IPS-18a (cell line): ENCODE results near the gene DUSP16.
"Not testable (repeated sequence)": the region's sequence is repeated elsewhere in the genome, so short reads cannot be mapped to it uniquely, and the experiment has no call there.

Experiments
- H3K27ac ChIP-seq: one replicate; pipeline ENCODE4 v1.5.1; 2013; ENCODE audit warnings: low read length
- H3K27me3 ChIP-seq: one replicate; pipeline ENCODE4 v1.6.1; 2013; ENCODE audit warnings: mild to moderate bottlenecking, low read length; ENCODE audit not compliant: control insufficient read depth, insufficient read depth
- H3K36me3 ChIP-seq: one replicate; pipeline ENCODE4 v1.6.1; 2013; ENCODE audit warnings: low read depth, low read length; ENCODE audit not compliant: control insufficient read depth
- H3K4me1 ChIP-seq: one replicate; pipeline ENCODE4 v1.6.1; 2013; ENCODE audit warnings: low read depth, low read length; ENCODE audit not compliant: control insufficient read depth
- H3K4me3 ChIP-seq: one replicate; pipeline ENCODE4 v1.5.1; 2013; ENCODE audit warnings: low read length
- H3K9ac ChIP-seq: one replicate; pipeline ENCODE4 v1.6.1; 2013; ENCODE audit warnings: mild to moderate bottlenecking, low read length, moderate library complexity
- H3K9me3 ChIP-seq: one replicate; pipeline ENCODE4 v1.6.1; 2013; ENCODE audit warnings: low read depth, low read length; ENCODE audit not compliant: control insufficient read depth

DUSP16 gene

DNA sequence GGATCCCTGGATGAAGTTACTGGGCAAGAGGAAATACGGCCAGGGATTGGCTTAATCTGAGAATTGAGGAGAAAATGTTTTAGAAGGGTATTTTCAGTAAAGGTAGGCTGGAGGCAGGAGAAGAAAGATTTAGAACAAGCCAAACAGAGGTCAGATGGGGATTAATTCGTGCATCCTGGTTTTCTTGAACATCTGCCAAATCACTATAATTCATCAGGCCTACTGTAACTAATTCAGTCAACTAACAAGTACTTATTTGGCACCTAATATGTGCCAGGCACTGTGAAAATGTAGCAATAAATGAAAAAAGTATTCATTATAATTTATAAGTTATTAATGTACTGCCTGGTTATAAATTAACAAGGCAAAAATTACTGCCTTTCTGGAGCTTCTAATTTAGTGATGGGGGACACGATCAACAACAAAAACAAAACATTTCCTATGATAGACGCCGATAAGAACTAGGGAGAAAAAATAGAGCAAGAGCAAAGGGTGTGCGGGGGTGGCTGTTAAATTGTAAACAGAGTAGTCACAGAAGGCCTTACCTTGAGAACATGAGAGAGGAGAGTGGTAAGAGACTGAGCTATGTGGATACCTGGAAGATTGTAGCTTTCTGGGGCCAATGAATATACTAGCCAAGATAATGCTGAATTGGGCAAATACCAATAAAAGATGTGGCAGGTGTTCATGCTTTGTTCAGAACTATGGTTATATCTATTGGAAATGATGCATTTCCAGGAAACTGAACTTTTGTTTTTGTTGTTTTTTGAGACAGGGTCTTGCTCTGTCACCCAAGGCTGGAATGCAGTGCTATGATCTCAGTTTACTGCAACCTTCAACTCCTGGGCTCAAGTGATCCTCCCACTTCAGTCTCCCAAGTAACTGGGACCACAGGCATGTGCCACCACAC, 34.0 kb downstream of the DUSP16 start:
- Histone ChIP-seq H3K4me3 (no peak overlapping the region), H3K27ac (no peak overlapping the region), H3K9me3 (no peaks in the 10 kb centered on the region), H3K4me1 (peaks cover 15% of the 10 kb centered on the region), H3K36me3 (no peaks in the 10 kb centered on the region), H3K27me3 (no peaks in the 10 kb centered on the region), H3K9ac (no peak overlapping the region)

DNA sequence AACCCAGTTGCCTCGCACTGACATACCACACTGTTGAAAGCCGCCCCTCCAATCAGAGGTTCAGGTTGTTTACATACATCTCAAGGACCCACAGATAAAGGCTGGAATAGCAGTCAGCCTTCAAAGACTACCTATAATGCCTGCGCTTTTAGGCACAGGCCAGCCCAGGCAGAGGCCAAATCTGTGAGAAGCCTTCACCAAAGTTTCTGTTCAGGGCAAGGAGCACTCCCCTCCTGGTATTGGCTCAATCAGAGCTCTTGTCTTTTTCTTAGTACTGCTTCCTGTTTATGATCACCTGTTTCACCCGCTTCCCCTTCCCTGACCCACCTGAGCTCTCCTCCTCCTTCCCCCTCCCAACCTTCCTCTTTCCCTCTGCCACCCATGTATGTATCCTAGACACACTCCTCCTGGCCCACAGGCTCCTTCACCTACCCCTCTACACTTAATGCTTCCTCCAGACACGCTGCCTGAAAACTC, 34.8 kb downstream of the DUSP16 start:
- Histone ChIP-seq H3K9me3 (no peaks in the 10 kb centered on the region), H3K27me3 (no peaks in the 10 kb centered on the region), H3K27ac (no peak overlapping the region), H3K4me3 (no peak overlapping the region), H3K36me3 (no peaks in the 10 kb centered on the region), H3K9ac (no peak overlapping the region), H3K4me1 (peaks cover 15% of the 10 kb centered on the region)

DNA sequence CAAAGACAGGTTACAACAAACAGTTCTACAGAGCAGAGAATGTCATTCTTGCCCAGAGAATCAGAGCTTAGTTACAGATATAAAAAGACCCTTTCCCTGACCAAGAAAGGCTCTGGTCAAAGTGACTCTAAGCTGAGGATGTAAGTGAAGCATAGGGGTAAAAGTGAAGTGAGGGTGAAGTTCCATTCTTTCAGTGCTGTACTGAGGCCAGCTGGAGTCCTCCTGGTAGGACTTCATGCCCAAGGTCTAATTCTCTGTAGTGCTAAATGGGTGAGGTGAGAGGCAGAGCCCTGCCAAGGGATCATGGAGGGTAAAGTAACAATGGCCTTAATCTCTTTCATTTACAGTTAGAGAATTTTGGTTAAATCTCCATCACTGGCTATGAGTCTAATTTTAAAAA, 38.5 kb downstream of the DUSP16 start:
- Histone ChIP-seq H3K4me1 (peaks cover 32% of the 10 kb centered on the region), H3K9ac (no peak overlapping the region), H3K27me3 (no peaks in the 10 kb centered on the region), H3K4me3 (no peak overlapping the region), H3K9me3 (no peaks in the 10 kb centered on the region), H3K36me3 (peaks cover 6% of the 10 kb centered on the region), H3K27ac (no peak overlapping the region)

DNA sequence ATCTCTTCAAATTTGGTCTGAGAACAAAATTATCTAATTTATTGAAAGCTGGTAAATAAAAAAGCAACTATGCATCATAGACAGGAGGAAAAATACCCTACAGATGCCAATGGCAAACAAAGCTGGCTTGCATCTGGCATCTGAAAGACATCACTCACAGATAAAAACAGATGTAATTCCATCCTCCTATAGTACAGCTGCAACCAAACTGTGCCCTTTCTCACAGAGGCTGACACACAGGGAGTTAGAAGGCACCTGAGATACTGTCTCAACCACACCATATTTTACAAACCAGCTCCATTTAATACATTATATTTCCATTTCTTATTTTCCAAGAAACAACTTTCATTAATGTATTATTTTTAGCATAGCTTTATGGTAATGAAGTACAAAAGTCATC, 39.4 kb downstream of the DUSP16 start:
- no peaks in the 10 kb centered on the region for H3K27me3 ChIP-seq
- no peak overlapping the region for H3K4me3 ChIP-seq
- no peak overlapping the region for H3K27ac ChIP-seq
- no peaks in the 10 kb centered on the region for H3K9me3 ChIP-seq
- H3K9ac ChIP-seq = no peak overlapping the region
- H3K36me3 ChIP-seq = peaks cover 6% of the 10 kb centered on the region
- peaks cover 37% of the 10 kb centered on the region for H3K4me1 ChIP-seq

DNA sequence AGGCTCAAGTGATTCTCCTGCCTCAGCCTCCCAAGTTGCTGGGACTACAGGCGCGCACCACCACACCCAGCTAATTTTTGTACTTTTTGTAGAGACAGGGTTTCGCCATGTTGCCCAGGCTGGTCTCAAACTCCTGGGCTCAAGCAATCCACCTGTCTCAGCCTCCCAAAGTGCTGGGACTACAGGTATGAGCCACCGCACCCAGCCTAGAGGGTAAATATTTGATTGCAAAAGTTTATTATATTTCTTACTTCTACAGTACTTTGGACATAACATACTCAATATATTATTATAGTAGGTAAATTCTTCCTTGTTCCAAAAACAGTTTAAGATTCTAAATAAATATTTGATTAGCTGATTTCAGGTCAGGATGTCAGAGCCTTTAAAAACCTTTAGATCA, 40.0 kb downstream of the DUSP16 start:
- H3K4me3 ChIP-seq, H3K27me3 ChIP-seq, H3K27ac ChIP-seq, H3K9me3 ChIP-seq, H3K9ac ChIP-seq: not testable (repeated sequence)
- Histone ChIP-seq H3K4me1 (peaks cover 33% of the 10 kb centered on the region), H3K36me3 (peaks cover 12% of the 10 kb centered on the region)

DNA sequence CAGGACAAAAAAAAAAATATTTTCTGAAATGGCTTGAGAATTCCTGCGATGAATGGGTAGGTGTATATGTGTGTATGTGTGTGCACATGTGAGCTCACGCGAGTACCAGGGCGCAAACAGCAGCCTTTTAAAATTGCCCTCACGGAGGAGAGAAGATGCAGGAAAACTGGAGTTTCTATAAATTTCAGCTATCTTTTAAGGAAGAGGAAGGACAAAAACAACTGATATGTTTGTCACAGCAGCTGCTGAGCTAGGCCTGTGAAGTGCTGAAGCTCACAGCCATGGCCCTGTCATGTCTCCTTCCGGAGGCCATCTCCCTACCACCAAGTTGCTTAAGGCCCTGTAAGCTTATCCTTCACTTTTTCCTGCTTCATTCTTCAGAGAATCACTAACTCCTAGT, 40.8 kb downstream of the DUSP16 start:
- Histone ChIP-seq H3K4me3 (no peak overlapping the region), H3K27ac (no peak overlapping the region), H3K36me3 (peaks cover 18% of the 10 kb centered on the region), H3K9me3 (no peaks in the 10 kb centered on the region), H3K27me3 (no peaks in the 10 kb centered on the region), H3K4me1 (peaks cover 29% of the 10 kb centered on the region), H3K9ac (no peak overlapping the region)

DNA sequence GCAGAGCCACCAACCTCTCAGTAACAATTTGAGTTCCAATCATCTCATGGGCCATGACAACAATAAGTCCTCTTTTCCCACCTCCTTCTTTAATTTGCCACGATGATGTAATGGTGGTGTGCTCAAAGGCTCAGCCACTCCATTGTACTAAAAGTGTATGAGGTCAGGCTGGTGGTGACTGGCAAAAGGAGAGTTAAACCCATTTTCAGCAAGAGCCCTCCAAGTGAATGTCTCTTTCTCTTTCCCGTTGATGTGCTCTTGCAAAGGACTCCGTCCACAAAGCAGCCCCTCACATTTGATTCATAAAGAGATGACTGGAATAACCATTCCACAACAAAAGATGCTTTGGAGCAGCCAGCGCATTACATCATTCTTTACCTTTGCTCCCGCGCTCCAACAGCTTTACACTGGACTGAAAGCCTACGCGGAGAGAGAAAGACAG, 41.6 kb downstream of the DUSP16 start:
- Histone ChIP-seq H3K27ac (no peak overlapping the region), H3K4me1 (peaks cover 24% of the 10 kb centered on the region), H3K9me3 (no peaks in the 10 kb centered on the region), H3K9ac (no peak overlapping the region), H3K27me3 (no peaks in the 10 kb centered on the region), H3K4me3 (no peak overlapping the region), H3K36me3 (peaks cover 26% of the 10 kb centered on the region)

DNA sequence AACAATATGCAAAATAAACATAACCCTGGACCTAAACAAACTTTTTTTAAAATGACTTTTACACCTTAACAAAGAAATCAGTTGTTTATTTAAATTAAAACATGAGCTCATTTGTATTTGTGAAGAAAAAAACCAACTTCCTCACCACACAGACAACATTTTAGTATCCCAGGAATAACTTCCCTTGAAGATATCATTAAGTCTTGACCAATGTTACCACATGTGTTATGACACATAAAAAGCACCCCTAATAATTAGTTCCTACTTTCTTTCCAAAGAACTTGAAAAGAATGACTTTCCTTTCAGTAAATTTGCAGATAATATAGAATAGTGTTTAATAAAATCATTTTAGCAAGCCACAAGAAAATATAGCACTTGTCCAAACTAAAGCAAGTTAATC, 42.4 kb downstream of the DUSP16 start:
- Histone ChIP-seq H3K4me3 (no peak overlapping the region), H3K4me1 (peaks cover 24% of the 10 kb centered on the region), H3K27me3 (no peaks in the 10 kb centered on the region), H3K9ac (no peak overlapping the region), H3K9me3 (no peaks in the 10 kb centered on the region), H3K27ac (no peak overlapping the region), H3K36me3 (peaks cover 27% of the 10 kb centered on the region)

DNA sequence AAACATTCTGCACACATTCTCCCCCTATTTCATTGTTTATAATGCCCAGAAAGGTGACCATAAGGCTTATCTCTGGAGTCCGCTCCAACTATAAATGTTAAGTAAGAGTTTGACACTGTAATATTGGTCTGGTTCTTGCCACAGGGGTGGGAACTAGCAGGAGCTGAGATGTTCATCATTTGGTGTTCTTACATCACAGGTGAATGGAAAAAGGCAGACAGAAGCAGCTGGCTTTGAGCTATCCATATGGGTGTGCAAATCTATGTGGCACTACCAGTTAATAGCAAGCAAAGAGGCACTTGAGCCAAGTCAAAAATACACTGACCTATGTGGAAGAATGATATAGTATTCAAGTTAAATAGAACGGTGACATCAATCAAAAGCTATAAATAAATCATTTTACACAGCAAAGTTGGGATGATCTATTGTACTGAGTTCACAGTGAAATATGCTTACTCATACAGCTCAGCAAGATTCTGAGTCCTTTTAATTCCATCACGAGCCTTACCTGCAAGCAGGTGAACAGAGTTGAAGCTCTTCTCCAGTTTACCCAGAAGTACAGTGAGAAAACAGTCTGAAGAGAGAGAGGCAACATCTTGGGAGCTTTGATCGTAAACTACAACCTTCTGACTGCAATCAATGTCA, 43.2 kb downstream of the DUSP16 start:
- peaks cover 24% of the 10 kb centered on the region for H3K4me1 ChIP-seq
- H3K36me3 ChIP-seq = peaks cover 27% of the 10 kb centered on the region

DNA sequence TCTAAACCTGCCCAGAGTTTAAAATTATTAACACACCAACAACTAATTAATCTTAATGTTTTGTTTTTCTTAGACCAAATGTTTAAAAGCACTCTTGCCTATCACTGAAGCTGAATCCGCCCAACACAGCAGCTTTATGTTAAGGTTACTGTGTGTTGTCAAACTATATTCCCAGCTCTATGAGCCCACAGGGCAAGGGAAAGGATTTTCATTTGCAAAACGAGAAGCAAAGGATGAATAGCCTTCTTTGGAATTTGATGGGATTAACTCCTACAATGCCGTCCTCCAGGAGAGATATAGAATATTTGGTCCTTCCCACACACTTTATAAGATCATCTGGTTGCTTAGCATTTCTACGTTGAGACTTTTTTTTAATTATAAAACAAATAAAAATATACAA, 43.7 kb downstream of the DUSP16 start:
- H3K36me3 ChIP-seq = peaks cover 27% of the 10 kb centered on the region
- no peaks in the 10 kb centered on the region for H3K9me3 ChIP-seq
- H3K27me3 ChIP-seq = no peaks in the 10 kb centered on the region
- H3K9ac ChIP-seq = no peak overlapping the region
- peaks cover 24% of the 10 kb centered on the region for H3K4me1 ChIP-seq
- H3K27ac ChIP-seq = no peak overlapping the region
- no peak overlapping the region for H3K4me3 ChIP-seq

More for the DNA sequence above, 43.2 kb downstream of the DUSP16 start:
- Histone ChIP-seq H3K27ac (no peak overlapping the region), H3K9ac (no peak overlapping the region), H3K4me3 (no peak overlapping the region), H3K9me3 (no peaks in the 10 kb centered on the region), H3K27me3 (no peaks in the 10 kb centered on the region)

DNA sequence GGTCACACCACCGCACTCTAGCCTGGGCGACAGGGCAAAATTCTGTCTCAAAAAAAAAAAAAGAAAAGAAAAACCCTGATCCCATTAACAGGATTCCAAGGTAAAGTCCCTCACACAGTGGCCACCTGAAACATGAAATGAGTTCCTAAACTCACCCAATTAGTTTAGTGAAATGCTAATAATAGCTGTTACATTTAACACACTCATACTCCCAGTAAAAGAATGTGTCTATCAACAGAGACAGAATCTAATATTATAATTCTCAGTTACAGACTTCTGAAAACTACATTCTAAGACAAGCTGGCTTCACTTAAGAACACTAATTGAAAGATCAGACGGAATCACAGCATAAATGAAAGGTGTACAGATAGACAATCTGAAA, 44.2 kb downstream of the DUSP16 start:
- Histone ChIP-seq H3K9ac (no peak overlapping the region), H3K27me3 (no peaks in the 10 kb centered on the region), H3K9me3 (no peaks in the 10 kb centered on the region), H3K4me3 (no peak overlapping the region), H3K4me1 (peaks cover 24% of the 10 kb centered on the region), H3K36me3 (peaks cover 27% of the 10 kb centered on the region), H3K27ac (no peak overlapping the region)
